GM21381 (cell line): ENCODE data around the gene NOS2.
"Not testable (repeated sequence)": the region's sequence is repeated elsewhere in the genome, so short reads cannot be mapped to it uniquely, and the experiment has no call there.

Experiments used
- ATAC-seq: cut with Tn5 transposase; IDR thresholded peaks from one replicate; pipeline ENCODE4 v1.9.1; 2021; ENCODE audit warnings: mild to moderate bottlenecking, moderate library complexity; ENCODE audit not compliant: unreplicated experiment

Gene NOS2

DNA sequence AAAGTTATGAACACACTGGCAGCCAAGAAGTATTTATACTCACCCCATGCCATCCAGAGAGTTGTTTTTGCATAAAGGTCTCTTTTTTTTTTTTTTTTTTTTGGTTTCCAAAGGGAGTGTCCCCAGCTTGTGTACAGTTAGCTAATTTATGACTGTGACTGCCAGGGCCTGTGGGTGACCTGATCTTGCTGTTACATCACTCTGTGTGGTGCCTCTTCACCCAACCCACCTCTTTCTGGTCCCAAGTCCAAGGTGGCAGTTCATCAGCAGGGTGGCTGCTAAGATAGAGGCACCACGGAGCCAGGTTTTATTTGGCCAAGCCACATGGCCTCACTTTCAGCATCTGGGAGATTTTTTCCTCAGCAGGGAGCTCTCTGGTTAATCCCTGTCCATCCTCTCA lies at the start of gene NOS2:
TSS of gene NOS2 (minus strand) at position 8 of the 400 bp plus-strand sequence. CDS start 1,720 bp downstream, outside the sequence.
- no peak for ATAC-seq

DNA sequence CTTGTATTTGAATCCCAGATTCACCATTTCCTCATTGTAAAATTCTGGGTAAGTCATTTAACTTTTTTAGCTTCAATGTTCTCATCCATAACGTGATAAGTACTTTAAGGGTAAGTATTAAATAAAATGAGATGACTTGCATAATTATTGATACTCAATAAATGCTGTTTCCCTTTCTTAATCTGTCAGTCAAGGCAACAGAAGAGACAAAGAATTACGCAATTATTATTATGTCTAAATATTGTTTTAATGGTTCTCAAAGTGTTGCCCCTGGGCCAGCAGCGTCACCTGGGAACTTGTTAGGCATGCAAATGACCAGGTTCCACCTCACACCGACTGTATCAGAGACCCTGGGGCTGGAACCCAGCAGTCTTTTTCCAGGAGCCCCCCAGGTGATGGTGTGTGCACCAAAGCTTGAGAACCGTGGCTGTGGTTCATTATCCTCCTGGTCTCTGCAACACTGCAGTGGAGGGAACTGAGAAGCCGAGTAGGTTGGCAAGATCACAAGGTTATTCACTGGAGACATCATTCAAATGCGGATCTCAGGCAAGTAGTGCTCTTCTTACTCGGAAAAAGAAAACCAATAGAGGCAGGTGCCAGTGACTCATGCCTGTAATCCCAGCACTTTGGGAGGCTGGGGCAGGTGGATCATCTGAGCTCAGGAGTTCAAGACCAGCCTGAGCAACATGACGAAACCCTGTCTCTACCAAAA lies 49.3 kb upstream of the NOS2 start:
- no peak for ATAC-seq

DNA sequence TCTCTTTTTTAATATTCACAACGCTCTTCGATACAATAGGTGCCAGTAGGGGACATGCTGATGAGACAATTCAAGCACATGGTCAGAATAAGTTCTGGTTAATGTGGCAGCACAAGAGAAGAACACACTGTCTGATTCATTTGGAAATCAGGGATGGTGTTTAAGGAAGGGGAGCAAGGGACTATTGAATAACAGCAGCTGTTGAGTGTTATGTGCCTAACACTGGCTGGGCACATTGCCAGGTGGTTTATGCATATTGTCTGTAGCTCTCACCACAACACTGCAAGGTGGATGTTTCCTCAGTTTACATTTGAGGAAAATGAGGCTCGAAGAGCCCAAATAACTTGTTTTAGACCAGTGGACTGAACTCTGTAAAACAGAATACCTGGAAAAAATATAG lies 48.6 kb upstream of the NOS2 start:
- no peak for ATAC-seq

DNA sequence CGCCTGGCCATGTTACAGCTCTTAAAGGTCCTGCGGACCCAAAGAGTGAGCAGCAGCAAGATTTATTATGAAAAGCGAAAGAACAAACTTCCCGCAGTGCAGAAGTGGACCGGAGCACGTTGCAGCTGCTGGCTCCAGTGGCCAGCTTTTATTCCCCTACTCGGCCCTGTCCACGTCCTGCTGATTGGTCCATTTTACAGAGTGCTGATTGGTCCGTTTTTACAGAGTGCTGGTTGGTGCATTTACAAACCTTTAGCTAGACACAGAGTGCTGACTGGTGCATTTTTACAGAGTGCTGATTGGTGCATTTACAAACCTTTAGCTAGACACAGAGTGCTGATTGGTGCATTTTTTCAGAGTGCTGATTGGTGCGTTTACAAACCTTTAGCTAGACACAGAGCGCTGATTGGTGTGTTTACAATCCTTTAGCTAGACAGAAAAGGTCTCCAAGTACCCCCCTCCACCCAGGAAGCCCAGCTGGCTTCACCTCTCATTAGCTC lies 46.5 kb upstream of the NOS2 start:
- ATAC-seq, result not testable (repeated sequence)

DNA sequence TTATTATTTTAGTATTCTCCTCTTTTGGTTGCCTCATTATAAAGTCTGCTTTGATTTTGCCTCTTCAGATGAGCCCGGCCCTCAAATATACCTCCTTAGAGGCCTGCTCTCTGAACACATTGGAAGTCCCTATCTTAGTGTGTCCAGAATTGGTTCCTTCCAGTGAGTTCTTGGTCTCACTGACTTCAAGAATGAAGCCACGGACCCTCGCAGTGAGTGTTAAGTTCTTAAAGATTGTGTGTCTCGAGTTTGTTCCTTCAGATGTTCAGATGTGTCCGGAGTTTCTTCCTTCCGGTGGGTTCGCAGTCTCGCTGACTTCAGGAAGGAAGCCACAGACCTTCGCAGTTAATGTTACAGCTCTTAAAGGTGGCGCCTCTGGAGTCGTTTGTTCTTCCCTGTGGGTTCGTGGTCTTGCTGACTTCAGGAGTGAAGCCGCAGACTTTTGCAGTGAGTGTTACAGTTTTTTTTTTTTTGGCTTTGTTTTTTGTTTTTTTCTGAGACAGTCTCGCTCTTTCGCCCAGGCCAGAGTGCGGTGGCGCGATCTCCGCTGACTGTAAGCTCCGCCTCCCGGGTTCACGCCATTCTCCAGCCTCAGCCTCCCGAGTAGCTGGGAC lies 45.8 kb upstream of the NOS2 start:
- ATAC-seq, result no peak

DNA sequence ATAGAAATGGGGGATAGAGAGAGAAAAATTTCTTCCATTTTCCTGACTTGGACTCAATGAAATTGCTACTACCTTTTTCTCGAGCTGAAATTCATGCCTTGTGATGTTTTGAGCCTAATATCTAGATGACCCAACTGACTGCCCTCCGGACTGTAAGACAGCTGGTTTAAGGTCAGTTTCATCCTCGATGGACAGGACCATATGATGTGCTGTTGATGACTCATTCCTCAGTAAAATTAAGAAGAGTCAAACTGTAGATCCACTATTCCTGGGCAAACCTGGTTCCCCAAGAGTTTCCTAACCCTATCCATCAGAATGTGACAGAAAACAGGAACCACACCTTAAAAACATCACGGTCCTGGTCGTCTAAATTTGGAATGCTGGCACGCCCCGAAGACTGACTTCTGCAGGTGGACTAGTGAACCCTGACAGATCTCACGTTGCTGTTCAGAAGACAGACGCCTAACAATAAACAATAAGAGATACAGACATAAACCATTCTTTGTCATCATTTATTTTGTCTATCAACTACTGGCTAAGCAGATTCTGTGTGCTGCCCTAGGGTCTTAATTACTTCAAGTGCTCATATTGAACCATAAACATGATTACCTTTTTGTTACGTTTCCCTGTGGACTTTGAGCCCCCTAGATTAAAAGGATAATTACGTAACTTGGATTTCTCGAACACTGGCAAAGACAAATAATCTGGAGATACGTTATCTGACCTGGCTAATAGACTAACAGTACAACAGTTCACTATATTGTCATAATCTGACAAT lies 45.1 kb upstream of the NOS2 start:
- ATAC-seq, result no peak

DNA sequence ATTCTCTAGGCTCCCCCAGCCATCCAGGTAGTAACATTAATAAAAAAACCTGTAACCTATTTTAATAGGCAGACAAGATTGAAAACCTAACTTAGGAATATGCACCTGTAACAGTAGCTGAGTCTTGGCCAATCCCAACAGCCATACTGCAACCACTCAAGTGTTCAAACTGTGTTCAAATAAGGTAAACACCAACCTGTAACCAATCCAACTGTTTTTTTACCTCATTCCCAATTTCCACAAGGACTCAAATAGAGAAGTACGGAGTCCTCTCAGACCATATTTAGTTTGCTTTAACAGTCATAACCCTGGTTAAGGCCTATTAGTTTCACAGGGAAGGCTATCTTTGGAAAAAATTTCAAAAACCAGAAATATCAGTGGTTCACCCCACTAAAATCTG lies 40.4 kb upstream of the NOS2 start:
- ATAC-seq, result no peak

DNA sequence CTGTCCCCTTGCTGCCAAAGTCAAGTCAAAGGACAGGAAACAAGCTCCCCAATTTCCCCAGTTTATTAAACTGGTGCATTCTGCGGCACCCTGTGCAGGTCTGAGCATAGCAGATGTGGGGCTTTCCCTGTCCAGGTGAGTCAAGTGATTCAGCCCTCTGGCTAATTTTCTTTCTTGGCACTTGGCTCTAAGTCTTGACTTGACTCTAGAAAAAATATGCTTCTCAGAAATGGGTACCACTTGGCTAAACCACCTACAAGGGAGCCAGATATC lies 40.0 kb upstream of the NOS2 start:
- not testable (repeated sequence) for ATAC-seq

DNA sequence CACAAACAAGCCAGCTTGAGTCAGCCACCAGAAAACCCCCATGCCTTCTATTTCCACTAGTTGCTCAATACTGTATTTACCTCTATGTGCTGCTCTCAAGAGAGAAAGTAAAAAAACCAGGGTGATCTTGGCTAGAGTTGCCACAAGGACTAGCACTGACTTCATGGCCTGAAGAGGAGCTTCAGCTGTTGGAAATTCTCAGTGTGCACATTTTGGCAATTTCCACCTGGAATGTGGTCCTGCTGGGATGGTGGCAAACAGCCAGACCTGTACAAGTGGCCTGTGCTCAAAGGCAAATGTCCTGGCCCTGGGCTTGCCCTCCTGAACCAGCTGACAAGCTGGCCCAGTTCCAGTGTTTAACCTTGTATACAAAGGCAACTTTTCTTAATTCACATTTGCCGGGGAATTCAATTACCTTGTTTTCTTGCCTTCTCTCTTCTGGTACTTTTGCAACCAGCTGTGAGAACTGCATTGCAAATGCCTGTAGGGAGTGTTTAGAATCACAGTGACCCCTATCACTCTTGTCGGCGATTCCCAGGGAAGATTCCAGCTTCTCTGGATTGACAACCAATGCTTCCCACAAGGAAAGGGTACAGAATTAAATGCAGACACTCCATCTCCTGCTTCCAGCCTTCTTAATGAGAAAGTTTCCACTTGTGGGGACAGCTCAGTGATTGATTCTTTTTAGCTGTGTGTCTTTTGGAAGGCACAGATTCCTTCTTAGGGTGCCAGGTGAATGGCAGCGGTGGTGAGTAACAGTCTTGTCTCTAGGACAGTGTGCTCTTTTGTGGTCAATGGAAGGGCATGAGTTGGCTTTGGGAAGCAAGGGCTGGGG lies 39.5 kb upstream of the NOS2 start:
- not testable (repeated sequence) for ATAC-seq

DNA sequence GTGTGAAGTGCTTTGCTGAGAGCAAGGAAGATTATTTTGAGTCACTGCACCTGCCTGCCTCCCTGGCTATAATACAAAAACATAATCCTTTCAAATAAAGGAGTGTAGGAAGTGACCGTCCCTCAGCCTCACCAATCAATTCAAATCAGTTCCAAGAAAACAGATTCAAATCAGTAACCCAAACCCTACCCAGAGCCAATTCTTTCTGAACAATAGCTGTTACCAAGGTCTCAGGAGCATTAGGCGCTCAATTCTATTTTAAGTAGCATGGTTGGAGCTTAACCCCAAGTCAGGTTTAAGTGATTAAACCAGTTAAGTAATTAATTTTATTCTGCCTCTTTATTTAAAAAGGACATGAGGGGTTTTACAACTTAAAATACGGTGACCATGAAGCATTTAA lies 38.3 kb upstream of the NOS2 start:
- ATAC-seq, result not testable (repeated sequence)

DNA sequence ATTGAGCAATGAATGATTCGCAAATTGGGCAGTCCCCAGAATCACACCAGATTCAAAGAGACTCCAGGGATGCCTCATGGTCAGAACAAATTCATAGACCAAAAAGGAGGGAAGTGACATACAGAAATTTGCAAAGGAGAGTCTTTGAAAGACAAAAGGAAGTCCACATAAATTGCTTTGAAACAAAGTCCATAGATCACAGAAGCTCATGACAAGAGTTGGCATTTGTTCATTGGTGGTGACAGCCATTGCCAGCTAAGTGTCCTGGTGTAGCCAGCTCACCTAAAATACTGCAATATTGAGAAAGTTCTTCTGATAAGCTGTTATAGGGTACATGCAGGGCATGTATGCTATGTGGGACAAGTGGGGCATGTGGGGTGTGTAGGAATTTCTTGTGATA lies 37.4 kb upstream of the NOS2 start:
- not testable (repeated sequence) for ATAC-seq

DNA sequence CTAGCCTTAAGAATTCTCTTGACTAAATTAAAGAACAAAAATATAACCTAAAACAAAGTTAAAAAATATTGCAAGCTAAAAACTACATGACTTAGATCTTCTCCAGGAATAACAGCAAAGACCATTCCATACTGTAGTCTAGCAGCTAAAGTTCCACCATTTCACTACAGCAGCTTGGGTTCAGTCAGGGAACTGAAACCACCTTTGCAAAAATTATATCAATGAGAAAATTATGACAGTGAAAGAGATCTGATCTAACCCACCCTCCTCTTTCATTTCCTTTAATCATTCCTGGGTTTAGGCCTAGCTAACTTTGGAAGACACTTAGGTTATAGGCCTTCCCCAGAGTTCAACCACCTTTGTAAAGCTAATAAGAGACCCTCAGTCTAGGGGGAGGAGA lies 36.3 kb upstream of the NOS2 start:
- no peak for ATAC-seq

DNA sequence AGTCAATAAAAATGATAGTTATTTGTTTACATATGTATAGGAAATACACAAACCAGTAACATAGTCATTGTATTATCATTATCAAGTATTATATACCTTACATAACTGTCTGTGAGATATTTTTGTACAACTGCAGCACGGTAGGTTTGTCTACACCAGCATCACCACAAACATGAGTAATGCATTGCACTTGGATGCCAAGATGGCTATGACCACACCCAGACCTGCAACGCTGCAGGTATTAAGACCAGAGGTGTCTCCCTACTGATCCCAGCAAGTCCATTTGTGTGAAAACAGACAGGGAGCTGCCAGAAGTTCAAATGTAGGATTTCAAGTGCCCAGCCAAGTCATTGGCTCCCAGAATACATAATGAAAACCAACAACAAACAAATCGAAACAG lies 34.2 kb upstream of the NOS2 start:
- ATAC-seq, result no peak

DNA sequence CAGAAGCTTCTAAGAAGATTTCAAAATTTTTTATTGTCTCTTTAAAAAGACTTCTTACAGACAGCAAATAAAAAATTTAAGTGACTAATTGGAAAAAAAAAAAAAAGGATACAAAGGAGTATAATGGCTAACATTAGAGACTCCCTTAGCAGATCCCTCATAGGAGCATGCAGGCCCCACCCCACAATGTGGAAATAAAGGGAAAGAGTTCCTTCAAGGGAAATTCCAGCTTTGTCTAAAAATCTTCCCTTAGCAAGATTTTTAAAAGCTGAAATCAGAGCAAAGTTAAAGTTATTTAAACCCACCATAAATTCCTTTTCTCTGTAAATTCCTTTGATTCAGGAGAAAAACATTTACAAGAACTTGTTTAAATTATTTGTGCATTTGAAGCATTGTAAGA lies 32.5 kb upstream of the NOS2 start:
- ATAC-seq, result no peak

DNA sequence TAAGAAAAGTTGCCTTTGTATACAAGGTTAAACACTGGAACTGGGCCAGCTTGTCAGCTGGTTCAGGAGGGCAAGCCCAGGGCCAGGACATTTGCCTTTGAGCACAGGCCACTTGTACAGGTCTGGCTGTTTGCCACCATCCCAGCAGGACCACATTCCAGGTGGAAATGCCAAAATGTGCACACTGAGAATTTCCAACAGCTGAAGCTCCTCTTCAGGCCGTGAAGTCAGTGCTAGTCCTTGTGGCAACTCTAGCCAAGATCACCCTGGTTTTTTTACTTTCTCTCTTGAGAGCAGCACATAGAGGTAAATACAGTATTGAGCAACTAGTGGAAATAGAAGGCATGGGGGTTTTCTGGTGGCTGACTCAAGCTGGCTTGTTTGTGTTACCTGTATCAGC lies 29.6 kb upstream of the NOS2 start:
- ATAC-seq, result not testable (repeated sequence)

DNA sequence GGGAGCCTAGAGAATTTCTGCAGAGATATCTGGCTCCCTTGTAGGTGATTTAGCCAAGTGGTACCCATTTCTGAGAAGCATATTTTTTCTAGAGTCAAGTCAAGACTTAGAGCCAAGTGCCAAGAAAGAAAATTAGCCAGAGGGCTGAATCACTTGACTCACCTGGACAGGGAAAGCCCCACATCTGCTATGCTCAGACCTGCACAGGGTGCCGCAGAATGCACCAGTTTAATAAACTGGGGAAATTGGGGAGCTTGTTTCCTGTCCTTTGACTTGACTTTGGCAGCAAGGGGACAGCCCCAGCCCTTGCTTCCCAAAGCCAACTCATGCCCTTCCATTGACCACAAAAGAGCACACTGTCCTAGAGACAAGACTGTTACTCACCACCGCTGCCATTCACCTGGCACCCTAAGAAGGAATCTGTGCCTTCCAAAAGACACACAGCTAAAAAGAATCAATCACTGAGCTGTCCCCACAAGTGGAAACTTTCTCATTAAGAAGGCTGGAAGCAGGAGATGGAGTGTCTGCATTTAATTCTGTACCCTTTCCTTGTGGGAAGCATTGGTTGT lies 28.9 kb upstream of the NOS2 start:
- ATAC-seq, result not testable (repeated sequence)

DNA sequence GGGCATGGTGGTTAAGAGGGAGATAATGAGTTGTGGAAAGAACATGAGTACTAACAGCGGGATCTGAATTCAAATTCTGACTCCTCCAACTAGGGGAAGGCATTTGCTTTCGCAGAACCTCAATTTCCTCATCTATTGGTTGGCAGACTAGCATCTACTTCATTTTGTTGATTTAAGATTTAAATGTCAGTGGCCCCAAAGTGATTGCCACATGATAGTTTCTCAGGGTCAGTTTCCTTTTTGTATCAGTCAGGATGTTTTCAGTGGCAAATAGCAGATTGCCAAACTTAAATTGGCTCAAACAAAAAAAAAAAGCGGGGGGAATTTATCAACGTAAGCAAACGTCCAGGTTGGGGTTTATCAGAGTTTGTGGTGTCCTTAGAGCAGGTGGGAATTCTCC lies 25.1 kb upstream of the NOS2 start:
- ATAC-seq, result no peak

DNA sequence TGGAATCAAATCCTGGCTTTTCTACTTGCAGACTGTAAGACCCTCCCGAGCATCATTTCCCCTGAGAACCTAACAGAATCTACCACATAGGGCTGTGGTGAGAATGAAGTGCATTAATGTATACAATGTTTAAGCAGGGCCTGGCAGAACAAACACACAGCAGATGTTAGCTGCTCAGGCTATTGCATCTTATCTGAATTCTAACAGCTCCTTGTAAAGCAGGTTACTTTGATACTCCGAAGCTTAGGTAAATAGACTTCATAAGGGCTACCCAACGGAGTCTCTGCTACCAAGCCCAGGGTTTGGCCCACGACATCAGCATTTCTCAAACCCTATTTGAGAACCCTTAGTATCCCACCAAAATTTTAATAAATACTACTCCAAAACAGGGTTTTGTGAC lies 24.4 kb upstream of the NOS2 start:
- no peak for ATAC-seq

DNA sequence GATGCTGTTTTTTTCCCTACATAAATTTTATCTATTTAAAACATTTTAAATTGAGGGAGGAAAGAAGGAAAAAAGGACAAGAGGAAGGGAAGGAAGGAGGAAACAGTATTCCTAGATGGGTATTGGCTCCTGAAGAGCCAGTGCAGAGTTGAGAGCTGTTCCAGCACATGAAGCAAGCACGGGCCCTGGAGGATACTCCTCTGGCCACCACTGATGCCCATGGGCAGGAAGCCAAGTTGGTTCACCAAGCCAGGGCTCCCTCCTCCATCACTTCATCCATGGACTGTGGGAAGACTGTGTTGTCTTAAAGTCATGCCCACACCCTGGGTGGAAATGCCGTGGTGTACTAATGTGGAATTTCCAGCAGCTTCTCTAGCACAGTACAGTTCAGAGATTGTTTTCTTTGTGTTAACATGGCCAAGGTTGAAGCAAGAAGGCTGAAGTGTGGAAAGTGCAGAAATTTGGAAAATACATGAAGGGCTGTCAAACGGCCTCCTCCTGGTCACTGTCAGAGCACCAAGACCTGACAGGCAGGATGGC lies 23.9 kb upstream of the NOS2 start:
- ATAC-seq, result no peak

DNA sequence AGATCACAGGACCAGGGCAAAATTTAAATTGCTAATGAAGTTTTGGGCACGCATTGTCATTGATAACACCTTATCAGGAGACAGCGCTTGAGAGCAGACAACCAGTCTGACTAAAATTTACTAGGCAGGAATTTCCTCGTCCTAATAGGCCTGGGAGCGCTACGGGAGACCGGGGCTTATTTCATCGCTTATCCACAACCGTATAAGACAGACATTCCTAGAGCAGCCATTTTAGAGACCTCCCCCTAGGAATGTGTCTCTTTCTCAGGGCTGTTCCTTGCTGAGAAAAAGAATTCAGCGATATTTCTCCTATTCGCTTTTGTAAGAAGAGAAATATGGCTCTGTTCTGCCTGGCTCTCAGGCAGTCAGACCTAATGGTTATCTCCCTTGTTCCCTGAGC lies 21.8 kb upstream of the NOS2 start:
- not testable (repeated sequence) for ATAC-seq

DNA sequence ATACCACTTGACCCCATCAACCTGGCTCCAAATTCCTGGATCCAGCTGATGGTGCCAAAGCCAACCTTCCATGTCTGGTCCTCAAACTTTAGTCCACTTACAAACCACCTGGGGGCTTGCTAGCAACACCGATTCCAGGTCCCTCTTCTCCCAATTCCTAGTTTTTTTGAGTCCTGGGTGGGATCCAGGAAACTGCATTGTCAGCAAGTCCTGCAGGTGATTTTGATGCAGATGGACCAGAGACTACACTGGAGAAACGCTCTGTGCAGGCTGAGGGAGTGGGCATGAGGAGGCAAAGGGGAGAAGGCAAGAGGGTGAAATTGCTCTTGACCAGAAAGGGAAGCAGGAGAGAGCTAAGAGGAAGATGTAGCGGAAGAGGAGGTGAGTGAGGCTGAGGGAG lies 21.0 kb upstream of the NOS2 start:
- no peak for ATAC-seq
